Measurements from ENCODE around the gene MSRB3.

The MSRB3 gene

GRCh38 chr12:65497660-65498059, 219.2 kb downstream of the MSRB3 start:
- no peak overlapping the region for H3K9ac ChIP-seq (ENCODE audit: low read length)
- TF ChIP-seq CTCF (IDR thresholded peaks at IDR 0.05; ENCODE audit: low read depth, low read length) (no peak), EZH2phosphoT487 (IDR thresholded peaks at IDR 0.05; ENCODE audit: low read depth) (no peak)
- no peaks in the 10 kb centered on the region for H3K36me3 ChIP-seq (replicated peaks; ENCODE audit: low read depth, low read length)
- H3K9me3 ChIP-seq (ENCODE audit: insufficient read depth, low read length): no peaks in the 10 kb centered on the region
- H2AFZ ChIP-seq (ENCODE audit: low read depth, low read length): no peak overlapping the region
- H3K4me2 ChIP-seq (ENCODE audit: low read length): no peak overlapping the region
- no peaks in the 10 kb centered on the region for H3K79me2 ChIP-seq (ENCODE audit: low read length)
- H3K4me3 ChIP-seq (ENCODE audit: low read length): no peak overlapping the region
- no peaks in the 10 kb centered on the region for H3K4me1 ChIP-seq (ENCODE audit: low read length)
- H4K20me1 ChIP-seq (ENCODE audit: insufficient read depth, low read length): no peaks in the 10 kb centered on the region
- no peak overlapping the region for H3K27ac ChIP-seq (ENCODE audit: low read length)
- no peaks in the 10 kb centered on the region; the same call in 1 of the 2 replicates for H3K27me3 ChIP-seq (ENCODE audit: low read depth, low read length)

- H3K36me3 ChIP-seq (replicated peaks; ENCODE audit: low read depth, low read length): no peaks in the 10 kb centered on the region
- H3K4me1 ChIP-seq (ENCODE audit: low read length): no peaks in the 10 kb centered on the region
- TF ChIP-seq CTCF (IDR thresholded peaks at IDR 0.05; ENCODE audit: low read depth, low read length) (no peak), EZH2phosphoT487 (IDR thresholded peaks at IDR 0.05; ENCODE audit: low read depth) (no peak)
- no peak overlapping the region for H3K4me3 ChIP-seq (ENCODE audit: low read length)
- no peak overlapping the region for H2AFZ ChIP-seq (ENCODE audit: low read depth, low read length)
- H3K9ac ChIP-seq (ENCODE audit: low read length): no peak overlapping the region
- H3K27me3 ChIP-seq (ENCODE audit: low read depth, low read length): no peaks in the 10 kb centered on the region; the same call in 1 of the 2 replicates
- H3K27ac ChIP-seq (ENCODE audit: low read length): no peak overlapping the region
- H3K79me2 ChIP-seq (ENCODE audit: low read length): no peaks in the 10 kb centered on the region
- H3K9me3 ChIP-seq (ENCODE audit: insufficient read depth, low read length): no peaks in the 10 kb centered on the region
- no peak overlapping the region for H3K4me2 ChIP-seq (ENCODE audit: low read length)
- H4K20me1 ChIP-seq (ENCODE audit: insufficient read depth, low read length): no peaks in the 10 kb centered on the region
These were observed 220.7 kb downstream of the MSRB3 start for GRCh38 chr12:65499167-65499566.

DNA sequence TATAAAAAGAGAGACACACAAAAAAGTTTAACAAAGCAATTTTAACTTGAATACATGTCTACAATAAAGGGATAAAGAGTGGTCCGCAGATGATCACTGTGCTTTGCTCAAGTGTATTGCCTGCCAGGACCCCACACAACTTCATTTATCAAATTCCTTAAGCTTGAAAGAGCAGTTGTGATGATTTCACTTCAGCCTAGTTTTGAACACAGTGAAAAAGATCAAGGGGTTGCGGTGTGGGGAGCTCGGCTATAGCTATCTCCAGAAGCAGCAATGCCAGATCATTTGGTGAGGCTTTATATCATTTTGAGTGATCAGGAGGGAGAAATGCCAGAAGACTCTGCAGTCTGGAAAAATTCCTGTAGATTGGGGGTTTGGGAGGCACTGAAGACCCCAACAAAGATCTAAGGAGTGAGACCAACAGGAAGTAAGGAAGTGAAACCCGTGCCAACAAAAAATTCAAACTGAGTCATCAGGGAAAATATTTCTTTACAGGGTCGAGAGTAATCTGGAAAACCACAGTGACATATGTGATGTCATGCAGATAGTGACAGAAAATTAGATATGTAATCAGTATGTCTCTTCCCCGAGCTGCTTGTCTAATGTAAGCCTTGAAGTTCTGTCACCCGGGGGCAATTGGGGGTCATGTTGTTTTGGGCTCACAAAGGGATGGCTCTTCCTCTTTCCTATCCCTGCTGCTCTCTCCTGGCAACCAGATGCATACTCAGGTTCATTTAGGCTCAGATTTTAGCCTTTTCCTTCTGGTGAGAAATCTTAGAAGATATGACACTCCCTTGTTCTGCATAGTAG, 221.8 kb downstream of the MSRB3 start:
- H4K20me1 ChIP-seq (ENCODE audit: insufficient read depth, low read length): no peaks in the 10 kb centered on the region
- no peaks in the 10 kb centered on the region for H3K79me2 ChIP-seq (ENCODE audit: low read length)
- no peak overlapping the region for H2AFZ ChIP-seq (ENCODE audit: low read depth, low read length)
- no peak overlapping the region for H3K4me2 ChIP-seq (ENCODE audit: low read length)
- no peak overlapping the region for H3K9ac ChIP-seq (ENCODE audit: low read length)
- no peaks in the 10 kb centered on the region for H3K36me3 ChIP-seq (replicated peaks; ENCODE audit: low read depth, low read length)
- H3K4me3 ChIP-seq (ENCODE audit: low read length): no peak overlapping the region
- no peaks in the 10 kb centered on the region for H3K9me3 ChIP-seq (ENCODE audit: insufficient read depth, low read length)
- no peak overlapping the region for H3K27ac ChIP-seq (ENCODE audit: low read length)
- H3K4me1 ChIP-seq (ENCODE audit: low read length): no peaks in the 10 kb centered on the region
- no peak for TF ChIP-seq EZH2phosphoT487 (IDR thresholded peaks at IDR 0.05; ENCODE audit: low read depth)
- TF ChIP-seq CTCF (IDR thresholded peaks at IDR 0.05; ENCODE audit: low read depth, low read length): no peak
- H3K27me3 ChIP-seq (ENCODE audit: low read depth, low read length): peaks cover 5% of the 10 kb centered on the region

- Histone ChIP-seq H3K36me3 (replicated peaks; ENCODE audit: low read depth, low read length) (no peaks in the 10 kb centered on the region), H3K9ac (ENCODE audit: low read length) (no peak overlapping the region), H3K27ac (ENCODE audit: low read length) (no peak overlapping the region), H4K20me1 (ENCODE audit: insufficient read depth, low read length) (no peaks in the 10 kb centered on the region), H3K9me3 (ENCODE audit: insufficient read depth, low read length) (no peaks in the 10 kb centered on the region), H3K27me3 (ENCODE audit: low read depth, low read length) (peaks cover 8% of the 10 kb centered on the region), H2AFZ (ENCODE audit: low read depth, low read length) (no peak overlapping the region), H3K4me2 (ENCODE audit: low read length) (no peak overlapping the region), H3K4me1 (ENCODE audit: low read length) (no peaks in the 10 kb centered on the region), H3K79me2 (ENCODE audit: low read length) (no peaks in the 10 kb centered on the region), H3K4me3 (ENCODE audit: low read length) (no peak overlapping the region)
- TF ChIP-seq CTCF (IDR thresholded peaks at IDR 0.05; ENCODE audit: low read depth, low read length): no peak
- TF ChIP-seq EZH2phosphoT487 (IDR thresholded peaks at IDR 0.05; ENCODE audit: low read depth): no peak
These were observed 222.7 kb downstream of the MSRB3 start for GRCh38 chr12:65501093-65501621.
